GM12878 (cell line): ENCODE results near the gene CLEC5A. TPM values are rescaled to one million over a fixed set of nuclear protein-coding genes. Genes with fewer than 3 reads are reported as not detected.

Experiments used
- ATAC-seq: fragments of 200-7000 bp; cut with Tn5 transposase; 3 replicates; pipeline ENCODE4 v1.9.1; 2020; ENCODE audit warnings: mild to moderate bottlenecking, moderate library complexity
- BruUV-seq: library from RNA; stranded (reverse); fragments of 400-500 nt; replicated peaks from 2 replicates; lab custom pipeline; 2021; lab: Mats Ljungman, UMichigan
- CTCF ChIA-PET: fragments of 300-600 bp; sonication (Branson Sonifier 250); formaldehyde crosslinking; extraction: SDS; loops from one replicate; lab custom pipeline; 2021; ENCODE audit warnings: inconsistent platforms; lab: Yijun Ruan, JAX
- POLR2A ChIA-PET: fragments of 350-600 bp; formaldehyde crosslinking; extraction: SDS; loops from one replicate; lab custom pipeline; 2021; ENCODE audit warnings: inconsistent platforms; lab: Charles Lee
- RAD21 ChIA-PET: fragments of 300-600 bp; sonication (Branson Sonifier 250); formaldehyde crosslinking; loops from one replicate; lab custom pipeline; 2023; ENCODE audit warnings: antibody characterized with exemption; ENCODE audit not compliant: unreplicated experiment; lab: Charles Lee
- SMC1A ChIA-PET: fragments of 300-600 bp; sonication (Branson Sonifier 250); formaldehyde crosslinking; loops from one replicate; lab custom pipeline; 2023; ENCODE audit not compliant: unreplicated experiment, uncharacterized antibody; lab: Charles Lee
- DNase-seq: peaks from one replicate; pipeline ENCODE4 v3.0.0-alpha.2; 2011; ENCODE audit warnings: low read depth, low spot score
- FAIRE-seq: peaks from 3 replicates; lab custom pipeline; 2011; peaks lifted over from hg19 to GRCh38; lab: Jason Lieb, UNC
- H2AFZ ChIP-seq: 2 replicates; pipeline ENCODE4 v1.6.0; 2011; ENCODE audit warnings: low read depth, low read length, control low read depth; ENCODE audit not compliant: control insufficient read depth
- H3K27ac ChIP-seq: 2 replicates; pipeline ENCODE4 v1.5.1; 2011; ENCODE audit warnings: control low read depth; ENCODE audit not compliant: control insufficient read depth, insufficient read depth
- H3K27me3 ChIP-seq, 2 experiments: replicated peaks in 1 of 2; 2 replicates each; pipeline versions ENCODE4 v1.6.0 to v1.6.1; 2011; ENCODE audit warnings: low read length in 1 of 2; ENCODE audit not compliant: control insufficient read depth in 2 of 2, insufficient read depth in 2 of 2
- H3K36me3 ChIP-seq, 2 experiments: 2 replicates each; pipeline ENCODE4 v1.5.1; 2011; ENCODE audit warnings: low read length in 1 of 2; ENCODE audit not compliant: control insufficient read depth in 2 of 2, insufficient read depth in 2 of 2
- H3K4me1 ChIP-seq: 2 replicates; pipeline ENCODE4 v1.6.1; 2011; ENCODE audit warnings: mild to moderate bottlenecking, low read length, moderate library complexity, mixed read lengths; ENCODE audit not compliant: control insufficient read depth, insufficient read depth
- H3K4me2 ChIP-seq: 2 replicates; pipeline ENCODE4 v1.6.0; 2011; ENCODE audit warnings: control low read depth; ENCODE audit not compliant: control insufficient read depth, insufficient read depth
- H3K4me3 ChIP-seq: fragments of 200-600 bp; sonication (generic); 2 replicates; pipeline ENCODE4 v1.5.1; 2016
- H3K79me2 ChIP-seq: 2 replicates; pipeline ENCODE4 v1.6.0; 2011; ENCODE audit warnings: low read length; ENCODE audit not compliant: control insufficient read depth, insufficient read depth
- H3K9ac ChIP-seq: 2 replicates; pipeline ENCODE4 v1.8.0; 2011; ENCODE audit warnings: low read length, control low read depth, mixed read lengths; ENCODE audit not compliant: control insufficient read depth, insufficient read depth
- H3K9me3 ChIP-seq: replicated peaks from 3 replicates; pipeline ENCODE4 v1.5.1; 2011; ENCODE audit warnings: mild to moderate bottlenecking, low read length; ENCODE audit not compliant: control insufficient read depth, insufficient read depth
- H4K20me1 ChIP-seq: 2 replicates; pipeline ENCODE4 v1.6.0; 2011; ENCODE audit not compliant: control insufficient read depth, insufficient read depth
- HDAC2 ChIP-seq: fragments of 200-600 bp; sonication (generic); IDR thresholded peaks from 2 replicates; pipeline ENCODE4 v1.6.1; 2017
- IKZF1 ChIP-seq: fragments of 450-650 bp; conservative IDR thresholded peaks from 2 replicates; pipeline ENCODE4 v1.6.1; 2017; ENCODE audit warnings: antibody characterized with exemption, mild to moderate bottlenecking
- IKZF2 ChIP-seq, 2 experiments: fragments of 450-650 bp; IDR thresholded peaks; 2 replicates each; pipeline ENCODE4 v1.6.1; 2017; ENCODE audit warnings: mild to moderate bottlenecking in 2 of 2, moderate library complexity in 2 of 2
- MTA2 ChIP-seq: fragments of 450-650 bp; IDR thresholded peaks from 2 replicates; pipeline ENCODE4 v1.6.1; 2016; ENCODE audit warnings: low read depth, mild to moderate bottlenecking, moderate library complexity
- PAX8 ChIP-seq: fragments of 450-650 bp; IDR thresholded peaks from 2 replicates; pipeline ENCODE4 v1.6.1; 2017; ENCODE audit warnings: mild to moderate bottlenecking, moderate library complexity
- POU2F2 ChIP-seq: IDR thresholded peaks from 3 replicates; pipeline ENCODE4 v1.6.1; 2011; ENCODE audit warnings: low read depth, mild to moderate bottlenecking, low read length, borderline replicate concordance
- RFX5 ChIP-seq: IDR thresholded peaks from 2 replicates; pipeline ENCODE4 v1.6.1; 2011; ENCODE audit warnings: low read depth, low read length, improper control_type of control experiment
- SMC3 ChIP-seq: IDR thresholded peaks from 2 replicates; pipeline ENCODE4 v1.6.1; 2011; ENCODE audit warnings: low read length, improper control_type of control experiment, borderline replicate concordance
- ZNF24 ChIP-seq: fragments of 450-650 bp; IDR thresholded peaks from 2 replicates; pipeline ENCODE4 v1.6.1; 2017; ENCODE audit warnings: antibody characterized with exemption, mild to moderate bottlenecking
- ZZZ3 ChIP-seq: IDR thresholded peaks from 2 replicates; pipeline ENCODE4 v1.6.1; 2011; ENCODE audit warnings: low read depth; ENCODE audit not compliant: control insufficient read depth, insufficient read length
- WGBS: methylation state at CpG from one replicate; pipeline ENCODE4 v1.1.6; 2016; ENCODE audit warnings: low lambda C conversion rate; ENCODE audit not compliant: insufficient replicate concordance, insufficient coverage; ENCODE audit errors: missing lambda C conversion rate; 5-methylcytosine and 5-hydroxymethylcytosine counted together
- in situ Hi-C: fragments of 300-500 bp; cut with MboI; formaldehyde crosslinking; loops from 9 replicates; pipeline ENCODE4 v1.14.3; 2018; ENCODE audit warnings: mixed read lengths
- intact Hi-C: fragments of 100-400 bp; cut with micrococcal nuclease; formaldehyde crosslinking; loops from one replicate; pipeline ENCODE4 v1.14.2; 2022; ENCODE audit not compliant: unreplicated experiment
- polyA plus RNA-seq, 11 experiments: library from polyadenylated mRNA; depleted of rRNA in 4 of 11; unstranded in 6 of 11; stranded (reverse) in 5 of 11; fragments of >200 nt; fragmentation: Nextera tagmentation in 4 of 11; fragmentation: Illumina TruSeq in 1 of 11; extraction: Ambion mirVana in 4 of 11; extraction: Trizol in 1 of 11; gene quantifications; 1 replicate in 1 of 11; 2 replicates in 10 of 11; pipeline versions ENCODE4 v1.2.1 to v1.2.3, GENCODE V29; 2011 to 2016; ENCODE audit warnings: inconsistent platforms in 2 of 11, missing spikeins in 2 of 11, low read depth in 1 of 11
- total RNA-seq, 4 experiments: library from RNA; depleted of rRNA in 3 of 4; stranded (reverse); fragments of >200 nt in 3 of 4; fragmentation: Illumina TruSeq in 1 of 4; extraction: Trizol in 1 of 4; gene quantifications; 2 replicates each; pipeline versions ENCODE4 v1.2.1 to v1.2.3, GENCODE V29; 2013 to 2021
- TF ChIP-seq, protein P1 (sequence below): IDR thresholded peaks from 2 replicates; pipeline ENCODE4 v1.6.1; 2012; ENCODE audit warnings: improper control_type of control experiment, low read depth, low read length; ENCODE audit not compliant: insufficient replicate concordance

CLEC5A gene
- total and polyA plus RNA-seq, 10 of the 15 experiments (the other 5 are each of a cell fraction or from before 2014, with no cell fraction given), result not detected

DNA sequence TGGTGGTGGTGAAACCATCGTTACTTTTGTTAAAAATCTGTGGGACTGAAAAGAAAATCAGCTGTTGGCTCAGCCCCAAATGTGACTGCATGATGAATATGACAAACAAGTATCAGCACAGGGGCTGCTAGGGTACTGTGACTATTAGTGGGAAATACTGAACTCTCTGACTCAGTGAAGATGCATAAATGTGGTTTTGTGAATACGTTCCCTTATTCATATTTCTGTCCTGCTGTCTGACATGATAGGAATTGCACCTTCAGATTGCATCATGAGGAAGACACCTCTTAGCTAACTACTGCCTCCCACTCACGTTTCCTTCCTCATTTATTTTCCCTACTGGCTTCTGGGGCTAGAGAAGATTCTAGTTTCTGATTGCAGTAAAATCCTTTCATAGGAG is 1.4 kb downstream of the CLEC5A start (continued):
- TF ChIP-seq, protein P1, sequence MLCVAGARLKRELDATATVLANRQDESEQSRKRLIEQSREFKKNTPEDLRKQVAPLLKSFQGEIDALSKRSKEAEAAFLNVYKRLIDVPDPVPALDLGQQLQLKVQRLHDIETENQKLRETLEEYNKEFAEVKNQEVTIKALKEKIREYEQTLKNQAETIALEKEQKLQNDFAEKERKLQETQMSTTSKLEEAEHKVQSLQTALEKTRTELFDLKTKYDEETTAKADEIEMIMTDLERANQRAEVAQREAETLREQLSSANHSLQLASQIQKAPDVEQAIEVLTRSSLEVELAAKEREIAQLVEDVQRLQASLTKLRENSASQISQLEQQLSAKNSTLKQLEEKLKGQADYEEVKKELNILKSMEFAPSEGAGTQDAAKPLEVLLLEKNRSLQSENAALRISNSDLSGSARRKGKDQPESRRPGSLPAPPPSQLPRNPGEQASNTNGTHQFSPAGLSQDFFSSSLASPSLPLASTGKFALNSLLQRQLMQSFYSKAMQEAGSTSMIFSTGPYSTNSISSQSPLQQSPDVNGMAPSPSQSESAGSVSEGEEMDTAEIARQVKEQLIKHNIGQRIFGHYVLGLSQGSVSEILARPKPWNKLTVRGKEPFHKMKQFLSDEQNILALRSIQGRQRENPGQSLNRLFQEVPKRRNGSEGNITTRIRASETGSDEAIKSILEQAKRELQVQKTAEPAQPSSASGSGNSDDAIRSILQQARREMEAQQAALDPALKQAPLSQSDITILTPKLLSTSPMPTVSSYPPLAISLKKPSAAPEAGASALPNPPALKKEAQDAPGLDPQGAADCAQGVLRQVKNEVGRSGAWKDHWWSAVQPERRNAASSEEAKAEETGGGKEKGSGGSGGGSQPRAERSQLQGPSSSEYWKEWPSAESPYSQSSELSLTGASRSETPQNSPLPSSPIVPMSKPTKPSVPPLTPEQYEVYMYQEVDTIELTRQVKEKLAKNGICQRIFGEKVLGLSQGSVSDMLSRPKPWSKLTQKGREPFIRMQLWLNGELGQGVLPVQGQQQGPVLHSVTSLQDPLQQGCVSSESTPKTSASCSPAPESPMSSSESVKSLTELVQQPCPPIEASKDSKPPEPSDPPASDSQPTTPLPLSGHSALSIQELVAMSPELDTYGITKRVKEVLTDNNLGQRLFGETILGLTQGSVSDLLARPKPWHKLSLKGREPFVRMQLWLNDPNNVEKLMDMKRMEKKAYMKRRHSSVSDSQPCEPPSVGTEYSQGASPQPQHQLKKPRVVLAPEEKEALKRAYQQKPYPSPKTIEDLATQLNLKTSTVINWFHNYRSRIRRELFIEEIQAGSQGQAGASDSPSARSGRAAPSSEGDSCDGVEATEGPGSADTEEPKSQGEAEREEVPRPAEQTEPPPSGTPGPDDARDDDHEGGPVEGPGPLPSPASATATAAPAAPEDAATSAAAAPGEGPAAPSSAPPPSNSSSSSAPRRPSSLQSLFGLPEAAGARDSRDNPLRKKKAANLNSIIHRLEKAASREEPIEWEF, result no peak
- TF ChIP-seq, all 136 proteins: peak for 0

DNA sequence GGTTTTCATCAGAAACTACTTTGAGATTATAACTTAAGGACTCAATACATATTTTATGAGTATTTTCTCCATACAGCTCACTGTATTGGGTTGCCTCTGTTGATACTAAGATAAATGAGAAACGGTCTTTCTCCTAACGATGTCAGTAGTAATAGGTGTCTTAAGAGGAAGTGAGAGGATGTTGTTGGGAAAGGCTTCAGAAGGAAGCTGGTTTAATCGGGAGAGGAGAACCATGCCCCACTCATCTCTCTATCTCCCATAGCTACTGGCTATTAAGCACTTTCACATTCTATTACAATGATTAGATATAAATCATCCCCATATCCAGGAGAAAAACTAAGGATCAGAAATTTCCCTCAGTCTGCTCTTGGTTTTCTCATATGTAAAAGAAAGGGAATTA is 2.0 kb downstream of the CLEC5A start:
- H3K36me3 ChIP-seq, result no peaks in the 10 kb centered on the region
- H2AFZ ChIP-seq, result no peak overlapping the region
- no peak for DNase-seq
- no peaks in the 10 kb centered on the region for H3K4me1 ChIP-seq
- H3K4me3 ChIP-seq, result no peak overlapping the region
- no peak overlapping the region for H3K9ac ChIP-seq
- BruUV-seq, result no TSS peak
- H3K4me2 ChIP-seq, result no peak overlapping the region
- ATAC-seq, result no peak
- H4K20me1 ChIP-seq, result no peaks in the 10 kb centered on the region
- no peaks in the 10 kb centered on the region for H3K27me3 ChIP-seq
- ChIA-PET POLR2A (no interaction called here), SMC1A (no interaction called here), CTCF (no interaction called here), RAD21 (no interaction called here)
- 66% methylated on average over 3 of the region's 3 CpGs for WGBS
- H3K79me2 ChIP-seq, result no peaks in the 10 kb centered on the region
- TF ChIP-seq IKZF1 (no peak), PAX8 (no peak), HDAC2 (no peak), ZZZ3 (no peak), IKZF2 (IDR thresholded peaks at IDR 0.05) (no peak), RFX5 (no peak), SMC3 (no peak), POU2F2 (no peak), ZNF24 (no peak), MTA2 (no peak)
- TF ChIP-seq, protein P1, result no peak
- H3K9me3 ChIP-seq, result no peaks in the 10 kb centered on the region
- no peak overlapping the region for H3K27ac ChIP-seq
- intact Hi-C loops, result no loop called here
- no peak for FAIRE-seq
- in situ Hi-C loops, result no loop called here
